ENCODE results near the gene PSMD2. TPM values are rescaled to one million over a fixed set of nuclear protein-coding genes. Genes with fewer than 3 reads are reported as not detected.

PSMD2 gene
- total and polyA plus RNA-seq, 2 of the 8 experiments (the other 6 are each of a cell fraction or from before 2014, with no cell fraction given): 350 to 363 TPM

DNA sequence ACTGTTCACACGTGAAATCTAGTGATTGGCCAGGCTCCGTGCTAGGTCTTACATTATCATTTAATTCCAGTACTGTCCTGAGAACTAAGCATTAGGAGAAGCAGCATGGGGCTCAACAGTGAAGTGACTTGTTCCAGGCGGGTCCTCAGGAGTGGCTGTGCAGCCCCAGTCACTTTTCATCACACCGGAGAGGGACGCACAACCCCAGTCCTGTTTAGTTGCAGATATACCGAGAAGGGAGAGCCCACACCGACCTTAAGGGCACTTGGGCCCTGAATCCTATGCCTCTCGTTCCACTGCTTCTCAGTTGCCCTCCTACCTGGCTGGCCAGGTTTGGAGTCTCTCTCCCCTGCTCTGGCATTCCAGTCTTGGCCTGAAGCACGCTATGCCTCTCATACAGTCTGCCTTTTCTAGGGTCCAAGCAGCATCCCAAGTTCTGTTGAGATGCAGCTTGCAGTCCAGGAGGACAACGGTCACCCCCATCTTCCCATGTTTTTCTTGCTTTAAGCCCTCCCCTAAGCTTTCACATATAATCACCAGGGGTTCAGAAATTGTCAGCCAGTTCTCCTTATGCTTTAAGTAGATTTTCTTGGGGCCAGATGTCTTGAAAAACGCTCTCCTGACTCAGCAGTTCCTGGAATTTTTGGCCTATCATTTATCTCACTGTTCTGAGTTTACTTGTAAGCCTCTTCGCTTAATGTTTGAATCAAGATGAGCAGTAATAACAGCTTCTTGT lies 48.4 kb downstream of the PSMD2 start:
- POLR2A ChIA-PET (ENCODE audit: partially characterized antibody): interaction anchor here (0.8 to 3.2 kb wide), 11 partner anchors 9 to 32 kb away, joined by 3 to 23 read pairs (median 4); partner anchors contain the start of gene FAM131A
- no peaks in the 10 kb centered on the region; the same call in 1 of the 2 replicates for H3K79me1 ChIP-seq (ENCODE audit: low read depth, low read length)
- H3K9me3 ChIP-seq (ENCODE audit: insufficient read depth in 2 of 2, low read depth in 1 of 2, low read length in 1 of 2): no peaks in the 10 kb centered on the region
- no peak overlapping the region for H2BK12ac ChIP-seq (ENCODE audit: low read depth, low read length)
- H2AFZ ChIP-seq (ENCODE audit: low read length): no peak overlapping the region
- no peak overlapping the region for H2BK20ac ChIP-seq (ENCODE audit: low read length)
- peaks cover 2 to 12% of the 10 kb centered on the region in 2 experiments for H4K20me1 ChIP-seq (replicated peaks in 1 of 2; ENCODE audit: control insufficient read depth in 1 of 2, insufficient read depth in 2 of 2, low read length in 2 of 2)
- no peak overlapping the region for H3K4me2 ChIP-seq (ENCODE audit: insufficient read depth in 1 of 2, low read depth in 2 of 2, low read length in 2 of 2)
- no peak overlapping the region for H3K4me3 ChIP-seq (ENCODE audit: extremely low read depth in 1 of 4, insufficient read depth in 2 of 4, low read depth in 3 of 4, low read length in 4 of 4)
- no peak for DNase-seq (ENCODE audit: low read depth in 1 of 2, low spot score in 2 of 2)
- no peak overlapping the region for H3K4ac ChIP-seq (replicated peaks; ENCODE audit: insufficient read length, low read depth, low read length)
- H3K23me2 ChIP-seq (ENCODE audit: low read depth, low read length): no peaks in the 10 kb centered on the region
- no peak overlapping the region for H3K14ac ChIP-seq (ENCODE audit: insufficient read length)
- H3K27ac ChIP-seq (ENCODE audit: low read depth, low read length): no peak overlapping the region
- peaks cover 0 to 17% (median 7%) of the 10 kb centered on the region in 4 experiments; a peak in 6 of 8 replicates for H3K36me3 ChIP-seq (ENCODE audit: control insufficient read depth in 2 of 4, insufficient read depth in 4 of 4, low read length in 3 of 4)
- H2BK5ac ChIP-seq (ENCODE audit: low read depth, low read length): 0 out of 2 replicates have a peak overlapping the region, but pooled peaks have one; percentile 10
- no peak overlapping the region for H2BK120ac ChIP-seq (replicated peaks; ENCODE audit: low read depth, low read length)
- H3K56ac ChIP-seq (replicated peaks; ENCODE audit: insufficient read length, low read depth, low read length): no peak overlapping the region
- H3K27me3 ChIP-seq (replicated peaks in 1 of 4; ENCODE audit: control insufficient read depth in 3 of 4, extremely low read depth in 1 of 4, insufficient read depth in 3 of 4, low read length in 3 of 4): no peaks in the 10 kb centered on the region
- 79% methylated on average over 12 of the region's 12 CpGs; no CpG with 5 or more reads in 1 of the 2 experiments for WGBS, 2 experiments (ENCODE audit: extremely low coverage in 1 of 2, insufficient coverage in 1 of 2, insufficient read length in 1 of 2, insufficient replicate concordance in 2 of 2, low coverage in 1 of 2, low lambda C conversion rate in 2 of 2, missing lambda C conversion rate in 1 of 2)
- TF ChIP-seq MAFK (IDR thresholded peaks at IDR 0.05; ENCODE audit: low read depth, low read length) (peak; percentile 9; the same call in 1 of the 2 replicates), TBP (IDR thresholded peaks at IDR 0.05; ENCODE audit: low read depth, low read length) (no peak)
- H4K5ac ChIP-seq (ENCODE audit: insufficient read length, low read depth, low read length): no peak overlapping the region
- no peak overlapping the region for H3K23ac ChIP-seq (ENCODE audit: insufficient read length)
- H2BK15ac ChIP-seq (ENCODE audit: low read length): no peak overlapping the region
- no peak overlapping the region for H4K91ac ChIP-seq (replicated peaks; ENCODE audit: insufficient read length, low read length)
- peaks cover 0 to 13% (median 10%) of the 10 kb centered on the region in 4 experiments; a peak in 6 of 7 replicates for H3K4me1 ChIP-seq (replicated peaks in 1 of 4; ENCODE audit: control insufficient read depth in 3 of 4, insufficient read depth in 4 of 4, low read length in 3 of 4)
- H2AK5ac ChIP-seq (ENCODE audit: low read depth, low read length): no peak overlapping the region
- H3K18ac ChIP-seq (ENCODE audit: extremely low read depth, low read length): no peak overlapping the region
- H3K79me2 ChIP-seq (ENCODE audit: control insufficient read depth in 1 of 2, insufficient read depth in 2 of 2, low read length in 2 of 2): no peaks in the 10 kb centered on the region
- CTCF ChIA-PET (ENCODE audit: partially characterized antibody): interaction anchor here (1.0 to 1.5 kb wide), 4 partner anchors 9 to 428 kb away, joined by 3 to 9 read pairs (median 4); partner anchors contain the start of gene FAM131A
- no peak overlapping the region for H4K8ac ChIP-seq (ENCODE audit: extremely low read depth, insufficient read depth, low read length)
- H3K9ac ChIP-seq (replicated peaks in 1 of 4; ENCODE audit: extremely low read depth in 1 of 4, low read depth in 3 of 4, low read length in 3 of 4): no peak overlapping the region
- no peak for FAIRE-seq

Measured in H1 (cell line).